NCI-H2196 treated with DMSO at 0.1 percent for 48 hours (cell line): ENCODE results near the gene TRMT112.
"Not testable (repeated sequence)": the region's sequence is repeated elsewhere in the genome, so short reads cannot be mapped to it uniquely, and the experiment has no call there.

Experiments
- DNase-seq: peaks from one replicate; lab custom pipeline; 2025; ENCODE audit not compliant: unreplicated experiment; lab: John Stamatoyannopoulos, UW

TRMT112 gene

DNA sequence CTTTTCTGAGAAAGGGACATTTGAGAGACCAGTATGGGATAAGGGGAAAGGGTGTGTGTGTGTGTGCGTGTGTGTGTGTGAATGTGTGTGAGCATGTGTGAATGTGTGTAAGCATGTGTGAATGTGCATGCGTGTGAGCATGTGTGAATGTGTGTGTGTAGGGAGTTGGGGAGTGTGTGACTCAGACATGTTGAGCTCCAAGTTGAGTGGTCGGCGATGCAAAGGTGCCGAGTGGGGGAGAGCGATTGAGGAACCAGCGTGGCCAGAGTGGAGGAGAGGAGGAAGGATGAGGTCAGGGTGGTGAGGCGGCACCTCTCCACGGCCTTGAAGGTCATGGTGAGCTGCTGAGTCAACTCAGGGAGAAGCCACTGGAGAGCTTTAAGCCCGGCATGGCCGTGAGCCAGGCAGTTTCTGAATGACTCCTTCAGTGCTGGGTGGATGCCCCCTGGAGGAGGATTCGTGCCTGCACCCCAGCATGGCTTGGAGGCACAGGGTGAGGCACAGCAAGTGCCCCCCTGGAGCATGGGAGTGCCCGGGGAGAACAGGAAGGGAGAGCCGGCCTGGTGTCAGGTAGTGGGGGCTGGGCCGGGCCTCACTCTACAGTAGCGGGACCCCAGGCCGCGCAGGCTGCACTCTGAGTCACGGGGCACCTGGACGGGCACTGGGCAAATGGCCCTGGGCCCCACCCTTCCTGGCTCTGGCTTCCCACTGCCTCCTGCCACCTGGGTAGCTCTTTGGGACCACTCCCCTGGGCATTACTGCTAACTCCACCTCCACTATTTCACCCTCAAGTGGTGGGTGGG is 14.4 kb upstream of the TRMT112 start:
- DNase-seq, result peak; percentile 59

DNA sequence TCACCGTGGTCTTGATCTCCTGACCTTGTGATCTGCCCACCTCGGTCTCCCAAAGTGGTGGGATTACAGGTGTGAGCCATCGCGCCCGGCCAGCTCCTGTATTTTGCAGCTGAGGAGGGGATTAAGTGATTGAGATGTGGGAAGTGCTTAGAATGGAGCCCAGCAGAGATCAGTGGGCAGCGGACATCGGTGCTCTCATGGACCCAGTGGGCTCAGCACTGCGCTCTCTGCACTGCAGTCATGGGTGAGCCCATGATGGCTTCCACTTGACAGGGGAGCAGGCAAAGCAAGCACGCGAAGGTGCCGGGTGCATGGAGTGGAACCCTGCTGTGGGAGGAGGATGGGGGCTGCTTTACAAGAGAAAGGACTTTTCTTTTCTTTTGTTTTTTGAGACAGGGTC is 13.5 kb upstream of the TRMT112 start:
- DNase-seq, result no peak

DNA sequence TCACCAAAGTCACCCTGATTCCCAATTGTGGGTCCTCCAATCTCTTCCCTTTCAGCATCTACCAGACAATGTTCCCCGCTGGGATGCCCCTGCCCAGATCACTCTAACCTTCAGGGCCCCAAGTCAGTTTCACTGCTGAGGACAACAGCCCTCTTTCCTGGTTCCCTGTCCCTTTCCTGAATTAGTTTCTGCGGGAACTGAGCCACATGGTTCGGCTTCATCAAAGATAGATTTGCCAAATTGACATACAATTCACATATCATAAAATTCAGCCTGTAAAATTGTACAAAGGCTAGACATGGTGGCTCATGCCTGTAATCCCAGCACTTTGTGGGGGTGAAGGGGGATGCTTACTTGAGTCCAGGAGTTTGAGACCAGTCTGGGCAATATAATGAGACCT is 10.6 kb upstream of the TRMT112 start:
- no peak for DNase-seq

DNA sequence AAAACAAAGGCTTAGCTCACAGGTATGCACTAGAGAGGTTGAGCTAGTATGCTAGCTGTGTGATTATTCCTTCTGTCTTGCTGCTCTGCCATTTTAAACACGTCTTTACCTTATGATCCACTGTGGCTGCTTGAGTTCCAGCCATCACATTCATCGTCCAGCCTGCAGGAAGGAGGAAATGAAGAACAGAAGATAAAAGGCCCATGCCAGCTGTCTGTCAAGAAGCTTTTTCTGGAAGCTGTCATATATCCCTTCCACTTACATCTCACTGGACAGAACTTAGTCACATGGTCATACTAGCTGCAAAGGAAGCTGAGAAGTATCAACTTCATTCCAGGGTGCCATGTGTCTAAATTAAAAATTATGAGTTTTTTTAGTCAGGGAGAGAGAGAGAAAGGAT is 10.0 kb upstream of the TRMT112 start:
- DNase-seq, result no peak

DNA sequence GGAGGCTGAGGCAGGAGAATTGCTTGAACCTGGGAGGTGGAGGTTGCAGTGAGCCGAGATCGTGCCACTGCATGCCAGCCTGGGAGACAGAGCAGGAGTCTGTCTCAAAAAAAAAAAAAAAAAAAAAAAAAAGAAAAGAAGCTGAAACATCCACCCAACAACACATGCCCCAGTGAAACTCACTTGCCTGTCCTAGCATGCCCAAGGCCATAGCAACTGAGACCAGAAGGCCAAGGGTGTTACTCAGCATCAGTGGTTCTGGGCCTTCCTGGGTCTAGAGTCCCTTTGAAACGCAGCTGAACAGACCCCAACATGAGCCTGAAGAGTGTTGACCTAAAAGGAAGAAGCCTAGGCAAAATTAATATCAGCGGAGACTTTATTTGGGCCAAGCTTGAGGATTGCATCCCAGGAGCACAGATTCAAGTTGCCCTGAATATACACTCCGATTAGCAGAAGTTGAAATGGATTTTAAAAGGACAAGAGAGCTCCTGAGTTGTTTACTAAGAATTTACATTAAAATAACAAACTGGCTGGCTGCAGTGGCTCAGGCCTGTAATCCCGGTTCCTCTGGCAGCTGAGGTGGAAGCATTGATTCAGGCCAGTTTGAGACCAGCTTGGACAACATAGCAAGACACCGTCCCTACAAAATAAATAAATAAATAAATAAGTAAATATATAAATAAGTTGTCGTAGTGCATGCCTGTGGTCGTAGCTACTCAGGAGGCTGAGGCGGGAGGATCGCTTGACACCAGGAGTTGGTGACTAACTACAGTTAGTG is 7.5 kb upstream of the TRMT112 start:
- no peak for DNase-seq

DNA sequence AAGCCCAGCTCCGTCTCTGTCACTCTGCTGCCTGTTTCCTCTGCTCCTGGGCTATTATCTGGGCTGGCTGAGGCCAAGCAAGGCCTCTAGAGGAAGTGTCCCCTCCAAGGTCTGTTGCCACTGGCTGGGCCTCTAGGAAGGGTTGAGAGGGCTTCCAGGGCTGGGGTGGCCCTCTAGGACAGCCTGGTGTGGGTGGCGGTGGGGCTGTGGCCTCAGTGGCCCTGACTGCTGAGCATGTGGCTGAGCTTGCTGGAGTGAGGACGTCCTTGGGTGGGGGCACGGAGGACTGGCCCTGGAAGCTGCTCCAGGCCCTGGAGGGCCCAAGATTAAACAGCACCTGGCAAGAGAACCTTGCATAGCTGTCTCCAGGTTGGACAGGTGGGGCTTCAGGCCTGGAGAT is 6.6 kb upstream of the TRMT112 start:
- not testable (repeated sequence) for DNase-seq

DNA sequence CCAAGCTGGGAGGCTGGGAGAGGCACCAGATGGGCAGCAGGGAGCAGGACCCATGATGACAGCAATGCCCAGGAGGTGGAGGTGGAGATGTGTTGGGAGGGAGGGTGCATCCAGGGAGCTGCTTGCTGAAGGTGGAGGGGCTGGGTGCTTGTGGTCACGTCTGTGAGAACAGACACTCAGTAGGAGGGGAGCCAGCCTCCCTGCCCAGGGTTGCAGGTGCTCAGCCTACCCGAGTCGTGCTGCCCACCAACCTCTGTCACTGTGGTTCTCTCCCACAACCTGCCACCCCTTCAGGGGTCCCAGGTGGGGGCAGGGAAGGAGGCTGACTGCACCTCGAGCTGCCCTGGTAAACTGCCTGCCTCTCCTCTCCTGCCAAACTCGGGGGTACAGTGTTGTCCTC is 6.0 kb upstream of the TRMT112 start:
- no peak for DNase-seq

DNA sequence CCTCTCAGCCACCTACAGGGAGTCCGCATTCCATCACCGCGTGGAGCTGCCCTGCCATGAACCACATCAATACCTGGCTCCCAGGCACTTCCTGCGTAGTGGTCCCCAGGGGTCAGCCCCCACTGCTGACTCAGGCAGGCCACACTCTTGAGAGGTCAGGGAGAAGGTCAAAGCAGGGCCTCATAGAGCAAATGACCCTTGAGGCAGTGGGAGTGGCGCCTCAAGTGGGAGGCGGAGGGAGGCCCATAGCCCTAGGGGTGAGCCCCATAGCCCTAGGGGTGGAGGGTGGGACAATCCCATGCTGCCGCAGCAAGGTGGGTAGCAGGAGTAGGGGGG is 5.5 kb upstream of the TRMT112 start:
- DNase-seq, result no peak

DNA sequence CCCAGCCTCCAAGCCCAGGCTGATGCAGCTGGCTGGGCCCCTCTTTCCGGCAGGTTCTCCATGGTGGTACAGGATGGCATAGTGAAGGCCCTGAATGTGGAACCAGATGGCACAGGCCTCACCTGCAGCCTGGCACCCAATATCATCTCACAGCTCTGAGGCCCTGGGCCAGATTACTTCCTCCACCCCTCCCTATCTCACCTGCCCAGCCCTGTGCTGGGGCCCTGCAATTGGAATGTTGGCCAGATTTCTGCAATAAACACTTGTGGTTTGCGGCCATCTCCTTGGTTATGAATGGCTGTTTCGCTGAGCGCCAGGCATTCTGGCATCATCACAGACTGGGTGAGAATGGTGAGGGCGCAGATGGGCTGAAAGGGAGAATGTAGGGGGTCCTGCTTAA is 4.2 kb upstream of the TRMT112 start:
- peak; percentile 74 for DNase-seq

DNA sequence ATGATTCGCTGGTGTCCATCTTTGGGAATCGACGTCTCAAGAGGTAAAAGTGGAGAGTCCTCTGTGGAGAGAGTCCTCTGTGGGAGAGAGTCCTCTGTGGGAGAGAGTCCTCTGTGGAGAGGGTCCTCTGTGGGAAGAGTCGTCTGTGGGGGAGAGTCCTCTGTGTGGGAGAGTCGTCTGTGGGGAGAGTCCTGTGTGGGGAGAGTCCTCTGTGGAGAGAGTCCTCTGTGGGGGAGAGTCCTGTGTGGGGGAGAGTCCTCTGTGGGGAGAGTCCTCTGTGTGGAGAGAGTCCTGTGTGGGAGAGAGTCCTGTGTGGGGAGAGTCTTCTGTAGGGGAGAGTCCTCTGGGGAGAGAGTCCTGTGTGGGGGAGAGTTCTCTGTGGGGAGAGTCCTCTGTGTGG is 3.7 kb upstream of the TRMT112 start:
- DNase-seq, result no peak

DNA sequence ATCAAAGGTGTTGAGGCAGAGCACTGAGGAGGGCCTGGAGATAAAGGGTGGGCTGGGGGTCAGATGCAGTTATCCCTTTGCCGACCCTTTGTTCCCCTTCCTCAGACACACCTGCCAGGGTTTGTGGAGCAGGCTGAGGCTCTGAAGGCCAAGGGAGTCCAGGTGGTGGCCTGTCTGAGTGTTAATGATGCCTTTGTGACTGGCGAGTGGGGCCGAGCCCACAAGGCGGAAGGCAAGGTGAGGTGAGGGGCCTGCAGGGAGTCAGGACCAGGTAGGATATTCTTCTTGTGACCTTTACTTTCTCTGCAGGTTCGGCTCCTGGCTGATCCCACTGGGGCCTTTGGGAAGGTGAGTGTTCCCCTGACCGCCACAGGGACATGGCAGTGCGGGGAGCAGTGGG is 3.2 kb upstream of the TRMT112 start:
- DNase-seq, result no peak

DNA sequence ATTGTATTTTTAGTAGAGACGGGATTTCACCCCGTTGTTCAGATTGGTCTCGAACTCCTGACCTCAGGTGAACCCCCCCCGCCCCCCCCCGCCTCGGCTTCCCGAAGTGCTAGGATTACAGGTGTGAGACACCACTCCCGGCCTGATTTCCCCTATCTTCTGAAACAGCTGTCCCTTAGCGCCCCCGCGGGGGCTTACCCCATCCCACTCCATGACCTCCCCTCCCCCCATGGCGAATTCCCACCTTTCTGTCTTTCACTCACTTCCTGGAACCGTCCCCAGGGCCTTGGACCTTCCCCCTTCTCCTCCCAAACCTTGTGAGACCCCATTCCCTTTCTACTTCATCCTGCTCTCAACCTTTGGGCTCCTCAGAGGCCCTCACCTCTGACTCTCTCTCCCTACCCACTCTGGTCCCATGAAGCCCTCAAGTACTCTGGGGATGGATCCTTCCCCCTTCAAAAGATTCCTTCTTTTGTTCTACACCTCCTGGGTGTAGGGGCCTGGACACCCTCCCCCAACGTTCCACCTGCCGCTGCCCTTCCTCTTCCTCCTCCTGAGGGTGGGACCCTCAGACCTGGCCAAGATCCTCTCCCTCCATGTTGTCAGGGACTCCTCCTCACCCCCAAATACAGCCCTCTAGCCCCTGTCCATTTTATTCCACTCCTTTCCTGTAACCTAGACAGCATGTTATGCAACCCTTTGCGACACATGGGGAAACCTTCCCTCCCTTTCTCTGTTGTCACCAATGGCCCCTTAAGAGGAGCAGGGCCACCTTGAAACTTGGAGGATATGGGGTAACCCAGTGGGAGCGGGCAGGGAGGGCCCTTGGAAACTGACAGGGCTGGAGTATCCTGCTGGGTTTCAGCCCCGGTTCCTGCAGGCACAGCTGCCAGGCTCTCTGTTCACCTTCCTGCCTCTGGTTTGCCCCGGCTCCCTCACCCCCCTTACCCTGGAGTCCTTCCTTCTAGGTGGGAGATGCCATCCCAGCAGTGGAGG is 1.7 kb upstream of the TRMT112 start:
- no peak for DNase-seq

DNA sequence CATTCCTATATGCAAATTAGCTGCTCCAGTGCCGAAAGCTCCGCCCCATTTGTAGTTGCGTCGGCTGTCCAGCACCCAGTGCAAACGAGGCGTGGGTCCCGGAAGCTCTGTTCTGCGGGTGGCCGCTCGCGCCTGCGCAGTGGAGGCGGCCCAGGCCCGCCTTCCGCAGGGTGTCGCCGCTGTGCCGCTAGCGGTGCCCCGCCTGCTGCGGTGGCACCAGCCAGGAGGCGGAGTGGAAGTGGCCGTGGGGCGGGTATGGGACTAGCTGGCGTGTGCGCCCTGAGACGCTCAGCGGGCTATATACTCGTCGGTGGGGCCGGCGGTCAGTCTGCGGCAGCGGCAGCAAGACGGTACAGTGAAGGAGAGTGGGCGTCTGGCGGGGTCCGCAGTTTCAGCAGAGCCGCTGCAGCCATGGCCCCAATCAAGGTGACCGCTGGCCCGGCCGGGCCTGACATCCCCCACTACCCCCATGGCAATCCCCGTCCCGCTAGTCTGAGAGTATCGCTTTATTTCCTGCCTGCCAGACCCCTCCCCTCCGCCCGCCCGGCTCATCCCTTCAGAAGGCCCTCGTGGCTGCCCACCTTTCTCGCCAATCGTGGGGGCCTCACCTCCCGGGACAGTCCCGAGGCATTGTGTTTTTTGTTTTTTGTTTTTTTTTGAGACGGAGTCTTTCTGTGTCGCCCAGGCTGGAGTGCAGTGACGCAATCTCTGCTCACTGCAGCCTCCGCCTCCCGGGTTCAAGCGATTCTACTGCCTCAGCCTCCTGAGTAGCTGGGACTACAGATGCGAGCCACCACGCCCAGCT is 804 bp upstream of the TRMT112 start, which contains the start of gene PRDX5:
Gene PRDX5, plus strand, starts transcription at position 161 of the 805 bp plus-strand sequence. Its CDS starts 95 bp downstream, at position 256.
- peak; percentile 92 for DNase-seq

DNA sequence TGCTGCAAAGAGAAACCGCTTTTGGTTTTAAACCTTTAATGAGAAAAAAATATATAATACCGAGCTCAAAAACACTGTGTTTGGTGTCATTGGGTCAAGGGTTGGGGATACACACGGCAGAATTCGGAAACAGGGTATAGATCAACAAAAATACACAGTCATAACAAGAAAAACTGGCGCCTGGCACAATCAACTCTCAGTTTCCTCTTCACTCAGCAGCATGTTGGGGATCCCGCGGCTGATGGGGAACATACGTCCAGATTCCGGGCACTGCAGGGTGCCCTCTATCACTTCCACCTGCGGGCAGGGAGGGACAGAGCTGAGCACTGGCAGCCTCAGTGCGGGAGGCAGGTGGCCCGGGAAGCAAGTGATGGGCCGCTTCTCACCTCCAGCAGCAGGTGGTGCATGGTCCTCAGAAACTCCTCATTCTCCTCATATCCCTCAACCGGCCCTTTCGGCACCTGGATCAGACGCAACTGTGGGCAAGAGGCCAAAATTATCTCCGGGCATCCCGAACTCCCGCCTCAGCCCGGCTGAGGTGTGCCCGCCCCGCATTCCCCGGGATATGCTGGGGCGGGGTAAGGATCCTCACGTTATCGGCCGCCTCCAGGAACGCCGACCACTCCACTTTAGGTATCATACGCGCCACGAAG is 561 bp downstream of the TRMT112 start:
- peak; percentile 49 for DNase-seq

DNA sequence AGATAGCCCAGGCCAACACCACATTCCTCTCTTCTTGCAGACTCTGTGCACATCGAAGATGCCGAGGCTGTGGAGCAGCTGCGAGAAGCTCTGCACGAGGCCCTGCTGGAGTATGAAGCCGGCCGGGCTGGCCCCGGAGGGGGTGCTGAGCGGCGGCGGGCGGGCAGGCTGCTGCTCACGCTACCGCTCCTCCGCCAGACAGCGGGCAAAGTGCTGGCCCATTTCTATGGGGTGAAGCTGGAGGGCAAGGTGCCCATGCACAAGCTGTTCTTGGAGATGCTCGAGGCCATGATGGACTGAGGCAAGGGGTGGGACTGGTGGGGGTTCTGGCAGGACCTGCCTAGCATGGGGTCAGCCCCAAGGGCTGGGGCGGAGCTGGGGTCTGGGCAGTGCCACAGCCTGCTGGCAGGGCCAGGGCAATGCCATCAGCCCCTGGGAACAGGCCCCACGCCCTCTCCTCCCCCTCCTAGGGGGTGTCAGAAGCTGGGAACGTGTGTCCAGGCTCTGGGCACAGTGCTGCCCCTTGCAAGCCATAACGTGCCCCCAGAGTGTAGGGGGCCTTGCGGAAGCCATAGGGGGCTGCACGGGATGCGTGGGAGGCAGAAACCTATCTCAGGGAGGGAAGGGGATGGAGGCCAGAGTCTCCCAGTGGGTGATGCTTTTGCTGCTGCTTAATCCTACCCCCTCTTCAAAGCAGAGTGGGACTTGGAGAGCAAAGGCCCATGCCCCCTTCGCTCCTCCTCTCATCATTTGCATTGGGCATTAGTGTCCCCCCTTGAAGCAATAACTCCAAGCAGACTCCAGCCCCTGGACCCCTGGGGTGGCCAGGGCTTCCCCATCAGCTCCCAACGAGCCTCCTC is 1.5 kb downstream of the TRMT112 start:
- not testable (repeated sequence) for DNase-seq

DNA sequence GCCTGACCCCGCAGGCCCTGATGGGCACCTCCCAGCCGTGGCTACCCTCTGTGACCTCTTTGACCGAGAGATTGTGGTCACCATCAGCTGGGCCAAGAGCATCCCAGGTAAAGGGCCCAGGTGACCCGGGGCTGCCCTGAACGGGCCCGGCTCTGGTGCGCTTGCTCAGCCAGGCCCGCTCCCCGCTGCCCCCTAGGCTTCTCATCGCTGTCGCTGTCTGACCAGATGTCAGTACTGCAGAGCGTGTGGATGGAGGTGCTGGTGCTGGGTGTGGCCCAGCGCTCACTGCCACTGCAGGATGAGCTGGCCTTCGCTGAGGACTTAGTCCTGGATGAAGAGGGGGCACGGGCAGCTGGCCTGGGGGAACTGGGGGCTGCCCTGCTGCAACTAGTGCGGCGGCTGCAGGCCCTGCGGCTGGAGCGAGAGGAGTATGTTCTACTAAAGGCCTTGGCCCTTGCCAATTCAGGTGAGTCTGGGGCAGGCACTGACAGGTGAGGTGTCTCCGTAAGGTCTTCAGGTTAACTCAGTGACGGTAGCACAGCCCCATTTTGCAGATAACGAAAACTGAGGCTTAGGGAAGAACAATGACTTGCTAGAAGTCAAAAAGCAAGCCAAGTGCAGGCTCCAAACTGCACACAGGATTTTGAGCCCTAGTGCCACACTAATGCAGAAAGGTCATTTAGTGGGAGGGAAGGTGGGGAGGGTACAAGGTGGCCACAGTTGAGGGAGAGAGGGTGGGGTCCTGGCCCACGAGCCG is 2.4 kb downstream of the TRMT112 start:
- no peak for DNase-seq

DNA sequence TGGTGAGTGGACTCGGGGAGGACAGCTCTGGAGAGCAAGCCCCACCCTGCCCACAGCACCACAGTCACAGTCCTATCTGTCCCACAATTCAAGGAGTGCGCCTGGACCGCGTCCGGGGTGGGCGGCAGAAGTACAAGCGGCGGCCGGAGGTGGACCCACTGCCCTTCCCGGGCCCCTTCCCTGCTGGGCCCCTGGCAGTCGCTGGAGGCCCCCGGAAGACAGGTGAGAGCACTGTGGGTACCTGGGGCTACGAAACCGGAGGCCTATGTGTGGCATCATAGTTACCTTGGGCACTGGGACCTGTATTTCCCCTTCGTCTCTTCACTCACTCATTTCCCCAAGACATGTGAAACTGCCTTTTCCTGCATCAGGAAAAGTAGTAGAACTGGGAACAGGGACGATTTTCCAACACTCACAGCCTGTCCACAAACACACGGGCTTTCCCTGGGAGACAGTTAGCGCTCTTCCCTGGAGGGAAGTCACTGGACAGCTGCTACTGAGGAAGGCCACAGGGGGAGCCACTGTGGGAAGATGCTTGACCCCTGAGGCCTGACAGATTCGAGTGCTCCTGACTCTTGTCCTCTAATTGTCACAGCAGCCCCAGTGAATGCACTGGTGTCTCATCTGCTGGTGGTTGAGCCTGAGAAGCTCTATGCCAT is 3.1 kb downstream of the TRMT112 start:
- DNase-seq, result no peak
